GM19351 (cell line): Measurements from ENCODE around the gene PTAFR.
A peak's percentile ranks its signal among the peaks of the same experiment; 100 is the strongest.
"Not testable (repeated sequence)": the region's sequence is repeated elsewhere in the genome, so short reads cannot be mapped to it uniquely, and the experiment has no call there.

Experiments used
- ATAC-seq: cut with Tn5 transposase; IDR thresholded peaks from one replicate; pipeline ENCODE4 v1.9.1; 2021; ENCODE audit warnings: mild to moderate bottlenecking, moderate library complexity; ENCODE audit not compliant: unreplicated experiment

PTAFR gene

GRCh38 chr1:28147264-28148094 is 29.0 kb downstream of the PTAFR start:
- ATAC-seq = peak; percentile 26

- ATAC-seq = no peak
Observed at GRCh38 chr1:28145728-28146127, 30.8 kb downstream of the PTAFR start.

GRCh38 chr1:28144203-28145135 is 32.0 kb downstream of the PTAFR start:
- peak; percentile 73 for ATAC-seq

- ATAC-seq = no peak
Observed at GRCh38 chr1:28143496-28144202, 32.8 kb downstream of the PTAFR start.

- no peak for ATAC-seq
Observed at GRCh38 chr1:28141685-28142084, 34.8 kb downstream of the PTAFR start.

GRCh38 chr1:28139866-28140265 is 36.6 kb downstream of the PTAFR start:
- not testable (repeated sequence) for ATAC-seq

- ATAC-seq = no peak
Observed at GRCh38 chr1:28139025-28139712, 37.3 kb downstream of the PTAFR start.

GRCh38 chr1:28136922-28137613 is 39.4 kb downstream of the PTAFR start:
- no peak for ATAC-seq

GRCh38 chr1:28136169-28136921 is 40.1 kb downstream of the PTAFR start:
- no peak for ATAC-seq

GRCh38 chr1:28135371-28136168 is 40.9 kb downstream of the PTAFR start:
- ATAC-seq = no peak

- no peak for ATAC-seq
Observed at GRCh38 chr1:28134651-28135207, 41.8 kb downstream of the PTAFR start.

- ATAC-seq = no peak
Observed at GRCh38 chr1:28132171-28133167, 44.0 kb downstream of the PTAFR start.

- no peak for ATAC-seq
Observed at GRCh38 chr1:28130901-28131300, 45.6 kb downstream of the PTAFR start.

GRCh38 chr1:28129150-28129549 is 47.3 kb downstream of the PTAFR start:
- ATAC-seq = no peak

GRCh38 chr1:28127617-28128257 is 48.8 kb downstream of the PTAFR start:
- peak; percentile 77 for ATAC-seq

GRCh38 chr1:28126783-28127490 is 49.6 kb downstream of the PTAFR start:
- no peak for ATAC-seq
